Measurements from ENCODE around the gene TIGD3.
"Not testable (repeated sequence)": the region's sequence is repeated elsewhere in the genome, so short reads cannot be mapped to it uniquely, and the experiment has no call there.

TIGD3 gene

GRCh38 chr11:65327021-65327420, 27.5 kb upstream of the TIGD3 start:
- DNase-seq (ENCODE audit: low read depth) = no peak

- DNase-seq (ENCODE audit: low read depth) = no peak
Measured at GRCh38 chr11:65329478-65329877, 25.1 kb upstream of the TIGD3 start.

DNA sequence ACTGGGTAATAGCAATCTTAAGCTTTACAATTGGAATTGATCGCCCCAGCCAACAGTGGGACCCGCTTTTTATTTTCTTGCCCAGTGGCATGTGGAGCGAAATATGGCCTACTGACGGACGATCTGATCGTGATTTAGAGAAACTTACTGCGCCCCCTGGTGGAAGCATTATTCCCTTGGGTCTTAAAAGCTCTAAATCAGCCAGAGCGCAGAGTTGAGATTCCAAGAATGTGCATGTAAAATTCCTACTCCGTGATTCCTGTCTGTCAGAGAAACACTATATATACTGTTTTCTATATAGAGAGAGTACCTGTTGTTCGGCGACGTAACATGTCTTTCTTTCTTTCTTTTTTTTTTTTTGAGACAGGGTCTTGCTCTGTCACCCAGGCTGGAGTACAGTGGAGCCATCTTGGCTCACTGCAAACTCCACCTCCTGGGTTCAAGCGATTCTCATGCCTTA, 24.6 kb upstream of the TIGD3 start:
- DNase-seq (ENCODE audit: low read depth) = peak; percentile 71

GRCh38 chr11:65330544-65330943, 24.0 kb upstream of the TIGD3 start:
- no peak for DNase-seq (ENCODE audit: low read depth)

GRCh38 chr11:65332591-65332990, 22.0 kb upstream of the TIGD3 start:
- not testable (repeated sequence) for DNase-seq (ENCODE audit: low read depth)

GRCh38 chr11:65334696-65335295, 19.8 kb upstream of the TIGD3 start:
- no peak for DNase-seq (ENCODE audit: low read depth)

- DNase-seq (ENCODE audit: low read depth) = no peak
Measured at GRCh38 chr11:65338676-65339075, 15.9 kb upstream of the TIGD3 start.

DNA sequence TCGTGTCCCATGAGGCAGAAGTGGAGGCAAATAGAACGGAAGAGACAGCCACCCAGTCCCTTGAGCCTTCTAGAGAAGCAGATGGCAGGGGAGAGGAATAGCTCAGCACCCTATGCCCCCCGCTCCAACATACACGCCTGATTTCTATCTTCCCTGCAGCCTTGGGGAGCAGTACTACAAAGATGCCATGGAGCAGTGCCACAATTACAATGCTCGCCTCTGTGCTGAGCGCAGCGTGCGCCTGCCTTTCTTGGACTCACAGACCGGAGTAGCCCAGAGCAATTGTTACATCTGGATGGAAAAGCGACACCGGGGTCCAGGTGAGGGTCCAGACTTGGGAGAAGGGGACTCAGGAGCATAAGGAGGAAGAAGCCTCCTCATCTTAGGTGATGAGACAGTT, 14.3 kb upstream of the TIGD3 start:
- no peak for DNase-seq (ENCODE audit: low read depth)

GRCh38 chr11:65341856-65342255, 12.7 kb upstream of the TIGD3 start:
- DNase-seq (ENCODE audit: low read depth) = no peak

- DNase-seq (ENCODE audit: low read depth) = no peak
Measured at GRCh38 chr11:65351511-65351910, 3.0 kb upstream of the TIGD3 start.

GRCh38 chr11:65352783-65353182, 1.8 kb upstream of the TIGD3 start:
- no peak for DNase-seq (ENCODE audit: low read depth)

GRCh38 chr11:65353376-65353775, 1.2 kb upstream of the TIGD3 start:
- no peak for DNase-seq (ENCODE audit: low read depth)

DNA sequence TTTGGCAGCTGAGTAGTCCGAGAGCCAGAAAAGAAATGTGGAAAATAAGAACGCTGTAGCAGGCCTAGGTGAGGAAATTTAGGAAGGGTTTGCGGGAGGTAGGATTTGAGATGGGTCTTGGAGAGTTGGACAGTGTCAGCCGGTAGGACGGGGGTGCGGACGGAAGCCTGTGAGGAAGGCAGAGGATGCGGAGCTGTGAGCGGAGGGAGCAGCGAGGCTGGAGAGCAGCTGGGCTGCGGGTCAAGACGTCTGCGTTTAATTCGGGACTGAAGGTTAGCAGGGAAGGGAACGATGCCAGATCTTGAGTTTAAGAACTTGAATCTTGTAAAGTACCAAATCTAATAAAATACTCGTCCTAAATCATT, 669 bp upstream of the TIGD3 start:
- DNase-seq (ENCODE audit: low read depth) = no peak

DNA sequence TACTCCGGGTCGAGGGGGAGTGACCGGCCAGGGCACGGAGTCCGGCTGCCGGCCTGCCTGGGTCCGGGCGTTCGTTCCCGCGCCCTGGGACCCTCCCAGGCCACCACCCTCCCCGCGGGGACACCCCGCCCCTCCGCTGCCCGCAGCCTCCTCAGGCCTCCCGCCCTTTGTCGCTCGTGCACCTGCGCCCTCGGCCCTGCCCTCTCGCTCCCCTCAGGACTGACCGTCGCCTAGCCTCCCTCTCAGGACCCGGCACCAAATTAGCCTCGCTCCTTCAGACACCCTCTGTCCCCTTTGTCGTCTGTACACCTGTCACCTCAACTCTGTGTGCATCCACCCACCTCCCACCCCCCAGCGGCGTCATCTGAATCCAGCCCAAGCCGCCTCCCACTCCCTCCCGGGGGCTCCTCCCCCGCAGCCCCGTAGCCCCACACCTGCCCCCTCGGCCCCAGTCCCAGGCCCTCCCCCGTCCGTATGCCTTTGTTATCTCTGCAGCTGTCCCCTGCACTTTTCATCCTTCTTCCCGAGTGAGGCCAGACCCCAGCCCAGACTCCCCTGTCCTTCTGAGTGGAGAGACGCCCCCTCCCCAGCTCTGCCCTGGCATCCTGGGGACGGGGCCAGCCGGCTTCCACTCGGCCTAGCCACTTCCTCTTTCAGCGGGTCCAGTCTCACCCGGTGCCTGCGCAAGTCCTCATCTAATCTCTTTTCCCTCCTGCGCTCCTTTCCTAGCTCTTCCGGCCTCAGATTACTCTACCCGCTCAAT, 643 bp downstream of the TIGD3 start:
- peak; percentile 29 for DNase-seq (ENCODE audit: low read depth)

DNA sequence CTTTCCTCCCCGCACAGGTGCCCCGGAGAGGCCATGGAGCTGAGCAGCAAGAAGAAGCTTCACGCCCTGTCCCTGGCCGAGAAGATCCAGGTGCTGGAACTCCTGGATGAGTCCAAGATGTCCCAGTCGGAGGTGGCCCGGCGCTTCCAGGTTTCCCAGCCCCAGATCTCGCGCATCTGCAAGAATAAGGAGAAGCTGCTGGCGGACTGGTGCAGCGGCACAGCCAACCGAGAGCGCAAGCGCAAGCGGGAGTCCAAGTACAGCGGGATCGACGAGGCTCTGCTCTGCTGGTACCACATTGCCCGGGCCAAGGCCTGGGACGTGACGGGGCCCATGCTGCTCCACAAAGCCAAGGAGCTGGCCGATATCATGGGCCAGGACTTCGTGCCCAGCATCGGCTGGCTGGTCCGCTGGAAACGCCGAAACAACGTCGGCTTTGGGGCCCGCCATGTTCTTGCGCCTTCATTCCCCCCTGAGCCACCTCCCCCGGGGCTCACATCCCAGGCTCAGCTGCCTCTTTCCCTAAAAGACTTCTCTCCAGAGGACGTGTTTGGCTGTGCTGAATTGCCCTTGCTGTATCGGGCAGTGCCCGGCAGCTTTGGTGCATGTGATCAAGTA, 1.3 kb downstream of the TIGD3 start:
- DNase-seq (ENCODE audit: low read depth) = no peak

DNA sequence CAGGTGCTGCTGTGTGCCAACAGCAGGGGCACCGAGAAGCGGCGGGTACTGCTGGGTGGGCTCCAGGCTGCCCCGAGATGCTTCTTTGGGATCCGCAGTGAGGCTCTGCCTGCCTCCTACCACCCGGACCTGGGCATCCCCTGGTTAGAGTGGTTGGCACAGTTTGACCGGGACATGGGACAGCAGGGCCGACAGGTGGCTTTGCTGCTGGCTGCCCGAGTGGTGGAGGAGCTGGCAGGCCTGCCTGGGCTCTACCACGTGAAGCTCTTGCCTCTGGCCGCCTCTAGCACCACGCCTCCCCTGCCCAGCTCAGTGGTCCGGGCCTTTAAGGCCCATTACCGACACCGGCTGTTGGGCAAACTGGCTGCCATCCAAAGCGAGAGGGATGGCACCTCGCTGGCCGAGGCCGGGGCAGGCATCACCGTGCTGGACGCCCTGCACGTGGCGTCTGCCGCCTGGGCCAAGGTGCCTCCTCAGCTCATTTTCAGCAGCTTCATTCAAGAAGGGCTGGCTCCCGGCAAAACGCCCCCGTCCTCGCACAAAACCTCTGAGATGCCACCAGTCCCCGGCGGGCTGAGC, 1.9 kb downstream of the TIGD3 start:
- no peak for DNase-seq (ENCODE audit: low read depth)

DNA sequence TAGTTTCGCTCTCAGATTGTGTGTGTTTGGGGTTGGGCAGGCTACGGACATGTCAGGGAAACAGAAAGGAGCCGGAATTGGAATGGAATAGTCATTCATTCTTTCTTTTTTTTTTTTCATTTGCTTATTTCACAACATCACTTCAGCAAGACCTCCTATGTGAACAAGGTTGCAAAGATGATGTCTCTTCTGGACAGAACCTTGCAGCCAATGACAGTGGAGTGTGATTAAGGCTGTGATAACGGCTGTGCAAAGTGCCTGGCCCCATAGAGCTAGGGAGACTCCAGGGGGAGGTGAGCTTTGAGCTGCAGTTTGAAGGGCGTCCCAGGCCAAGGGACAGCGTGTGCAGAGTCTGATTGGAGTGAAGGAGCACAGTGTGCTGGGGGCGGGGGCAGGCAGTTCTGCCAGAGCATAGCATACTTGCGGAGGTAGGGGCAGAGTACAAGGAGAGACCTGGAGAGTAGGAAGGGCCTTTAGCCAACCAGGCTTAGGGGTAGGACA, 3.4 kb downstream of the TIGD3 start:
- DNase-seq (ENCODE audit: low read depth) = no peak

DNA sequence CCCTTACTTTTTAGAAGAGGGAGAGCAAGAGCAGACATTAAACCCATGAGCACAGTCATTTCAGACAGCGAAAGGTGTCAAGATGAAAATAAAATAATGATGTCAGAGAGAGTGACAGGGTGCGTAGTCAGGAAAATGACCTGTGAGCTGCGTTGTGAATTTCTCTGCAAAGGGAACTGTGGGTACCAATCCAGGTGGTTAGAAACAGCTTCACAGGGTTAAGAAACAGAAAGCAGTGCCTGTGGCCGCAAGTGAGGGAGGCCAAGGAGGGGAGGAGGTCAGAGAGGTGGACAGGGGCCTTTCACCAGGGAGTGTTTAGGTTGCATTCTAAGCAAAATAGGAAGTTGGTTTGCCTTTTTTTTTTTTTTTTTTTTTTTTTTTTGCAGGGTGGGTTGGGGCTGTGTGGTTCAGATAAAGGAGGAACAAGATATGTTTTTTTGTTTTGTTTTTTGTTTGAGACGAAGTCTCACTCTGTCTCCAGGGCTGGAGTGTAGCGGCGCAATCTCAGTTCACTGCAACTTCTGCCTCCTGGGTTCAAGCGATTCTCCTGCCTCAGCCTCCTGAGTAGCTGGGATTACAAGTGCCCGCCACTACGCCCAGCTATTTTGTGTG, 7.9 kb downstream of the TIGD3 start:
- no peak for DNase-seq (ENCODE audit: low read depth)

GRCh38 chr11:65362966-65363365, 8.4 kb downstream of the TIGD3 start:
- DNase-seq (ENCODE audit: low read depth) = no peak

- no peak for DNase-seq (ENCODE audit: low read depth)
Measured at GRCh38 chr11:65363770-65364169, 9.2 kb downstream of the TIGD3 start.

GRCh38 chr11:65366340-65366773, 11.8 kb downstream of the TIGD3 start:
- DNase-seq (ENCODE audit: low read depth) = no peak

- no peak for DNase-seq (ENCODE audit: low read depth)
Measured at GRCh38 chr11:65370659-65371049, 16.1 kb downstream of the TIGD3 start.
